GM18909 (cell line): ENCODE measurements around the gene THOC6.
"Not testable (repeated sequence)": the region's sequence is repeated elsewhere in the genome, so short reads cannot be mapped to it uniquely, and the experiment has no call there.

Experiments used
- ATAC-seq: cut with Tn5 transposase; IDR thresholded peaks from one replicate; pipeline ENCODE4 v1.9.1; 2021; ENCODE audit warnings: mild to moderate bottlenecking; ENCODE audit not compliant: unreplicated experiment, poor library complexity

Gene THOC6

GRCh38 chr16:3051009-3051408 lies 27.2 kb downstream of the THOC6 start:
- ATAC-seq, result no peak

- no peak for ATAC-seq
These were observed 27.7 kb downstream of the THOC6 start for GRCh38 chr16:3051494-3051893.

DNA sequence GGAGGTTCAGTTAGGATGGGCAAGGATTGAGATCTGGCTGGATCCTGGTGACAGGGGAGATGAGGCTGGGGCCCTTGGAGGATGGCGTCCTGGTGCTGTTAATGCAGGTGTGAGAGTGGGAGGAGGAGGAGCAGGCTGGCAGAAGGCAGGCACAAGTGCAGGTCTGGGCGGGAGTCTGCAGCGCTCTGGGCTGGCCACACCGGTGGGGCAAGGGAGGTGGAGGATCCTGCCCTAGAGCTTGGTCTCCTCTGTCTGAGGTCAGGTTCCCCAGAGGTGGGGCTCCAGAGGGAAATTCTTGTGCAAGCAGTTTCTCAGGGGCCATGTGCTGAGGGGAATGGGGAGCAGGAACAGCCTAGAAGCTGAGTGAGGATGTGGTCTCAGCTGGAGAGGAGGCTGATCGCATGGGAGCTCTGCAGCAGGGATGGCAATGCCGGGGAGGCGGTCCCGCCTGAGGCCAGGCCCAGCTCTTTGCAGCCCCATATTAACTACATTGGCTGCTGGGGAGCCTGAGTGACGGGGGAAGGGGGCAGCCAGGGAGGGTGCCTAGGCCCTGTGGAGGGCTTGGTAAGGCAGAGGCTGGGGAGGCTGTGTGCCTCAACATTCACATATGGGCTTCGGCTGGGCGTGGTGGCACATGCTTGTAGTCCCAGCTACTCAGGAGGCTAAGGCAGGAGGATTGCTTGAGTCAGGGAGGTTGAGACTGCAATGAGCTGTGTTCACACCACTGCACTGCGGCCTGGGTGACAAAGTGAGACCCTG lies 28.9 kb downstream of the THOC6 start:
- not testable (repeated sequence) for ATAC-seq

GRCh38 chr16:3053330-3053710 lies 29.5 kb downstream of the THOC6 start:
- ATAC-seq, result not testable (repeated sequence)

DNA sequence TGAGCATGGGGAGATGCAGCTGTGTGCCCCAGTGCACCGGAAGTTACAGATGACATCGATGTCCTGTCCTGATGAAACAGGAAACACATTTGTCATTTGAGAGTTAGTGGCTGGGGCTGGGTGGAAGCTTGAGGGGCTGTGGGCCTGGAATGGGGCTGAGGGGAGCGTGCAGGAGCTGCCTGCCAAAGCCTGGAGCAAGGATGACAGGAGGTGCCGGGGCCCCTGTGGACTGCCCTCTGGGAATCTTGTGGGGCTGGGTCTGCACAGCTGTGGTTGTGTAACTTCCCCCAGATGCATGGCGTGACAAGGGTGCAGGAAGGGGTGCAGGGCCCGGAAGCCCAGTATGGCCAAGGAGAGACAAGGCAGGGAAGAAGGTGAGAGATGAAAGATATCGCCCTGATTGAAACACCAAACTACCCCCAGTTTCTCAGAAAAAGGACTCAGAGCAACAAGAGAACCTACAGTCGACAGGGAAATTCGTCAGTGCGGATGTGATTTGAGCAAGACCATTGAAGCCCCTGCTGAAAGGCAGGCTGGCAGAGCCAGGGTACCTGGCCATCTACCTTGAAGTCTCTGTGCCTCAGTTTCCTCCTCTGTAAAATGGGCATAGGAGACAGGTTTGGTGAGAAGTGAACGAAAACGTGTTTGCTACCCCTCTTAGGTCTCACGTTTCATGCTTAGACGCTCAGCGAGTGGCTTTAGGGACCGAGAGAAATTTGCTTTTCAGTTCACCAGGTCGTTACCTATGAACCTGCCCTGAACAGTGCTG lies 31.3 kb downstream of the THOC6 start:
- ATAC-seq, result no peak

- ATAC-seq, result not testable (repeated sequence)
These were observed 31.9 kb downstream of the THOC6 start for GRCh38 chr16:3055734-3056115.

DNA sequence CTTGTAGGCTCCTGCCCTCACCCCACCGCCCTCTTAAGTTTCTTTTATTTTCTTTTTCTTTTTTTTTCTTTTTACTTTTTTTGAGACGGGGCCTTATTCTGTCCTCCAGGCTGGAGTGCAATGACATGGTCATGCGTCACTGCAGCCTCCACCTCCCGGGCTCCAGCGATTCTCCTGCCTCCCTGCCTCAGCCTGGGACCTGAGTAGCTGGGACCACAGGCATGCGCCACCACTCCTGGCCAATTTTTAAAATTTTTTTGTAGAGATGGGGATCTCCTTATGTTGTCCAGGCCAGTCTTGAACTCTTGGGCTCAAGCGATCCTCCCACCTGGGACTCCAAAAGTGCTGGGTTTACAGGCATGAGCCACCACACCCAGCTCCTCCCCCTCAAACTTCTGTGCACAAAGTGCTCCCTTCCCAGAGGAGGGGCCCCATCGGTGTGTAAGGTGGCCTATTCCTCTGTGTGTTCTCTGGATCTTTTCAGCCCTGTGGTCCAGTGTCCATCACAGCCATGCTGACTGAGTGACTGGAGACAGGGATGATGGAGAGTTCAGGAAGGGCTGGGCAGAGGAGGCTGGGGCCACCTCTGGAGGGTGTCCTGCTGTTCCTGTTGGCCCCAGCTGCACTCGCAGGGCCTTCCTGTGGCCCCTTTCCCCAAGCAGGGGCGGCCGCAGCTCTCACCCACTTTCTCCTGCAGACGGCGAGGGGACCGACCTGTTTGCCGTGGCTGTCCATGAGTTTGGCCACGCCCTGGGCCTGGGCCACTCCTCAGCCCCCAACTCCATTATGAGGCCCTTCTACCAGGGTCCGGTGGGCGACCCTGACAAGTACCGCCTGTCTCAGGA lies 32.7 kb downstream of the THOC6 start:
- ATAC-seq, result no peak

DNA sequence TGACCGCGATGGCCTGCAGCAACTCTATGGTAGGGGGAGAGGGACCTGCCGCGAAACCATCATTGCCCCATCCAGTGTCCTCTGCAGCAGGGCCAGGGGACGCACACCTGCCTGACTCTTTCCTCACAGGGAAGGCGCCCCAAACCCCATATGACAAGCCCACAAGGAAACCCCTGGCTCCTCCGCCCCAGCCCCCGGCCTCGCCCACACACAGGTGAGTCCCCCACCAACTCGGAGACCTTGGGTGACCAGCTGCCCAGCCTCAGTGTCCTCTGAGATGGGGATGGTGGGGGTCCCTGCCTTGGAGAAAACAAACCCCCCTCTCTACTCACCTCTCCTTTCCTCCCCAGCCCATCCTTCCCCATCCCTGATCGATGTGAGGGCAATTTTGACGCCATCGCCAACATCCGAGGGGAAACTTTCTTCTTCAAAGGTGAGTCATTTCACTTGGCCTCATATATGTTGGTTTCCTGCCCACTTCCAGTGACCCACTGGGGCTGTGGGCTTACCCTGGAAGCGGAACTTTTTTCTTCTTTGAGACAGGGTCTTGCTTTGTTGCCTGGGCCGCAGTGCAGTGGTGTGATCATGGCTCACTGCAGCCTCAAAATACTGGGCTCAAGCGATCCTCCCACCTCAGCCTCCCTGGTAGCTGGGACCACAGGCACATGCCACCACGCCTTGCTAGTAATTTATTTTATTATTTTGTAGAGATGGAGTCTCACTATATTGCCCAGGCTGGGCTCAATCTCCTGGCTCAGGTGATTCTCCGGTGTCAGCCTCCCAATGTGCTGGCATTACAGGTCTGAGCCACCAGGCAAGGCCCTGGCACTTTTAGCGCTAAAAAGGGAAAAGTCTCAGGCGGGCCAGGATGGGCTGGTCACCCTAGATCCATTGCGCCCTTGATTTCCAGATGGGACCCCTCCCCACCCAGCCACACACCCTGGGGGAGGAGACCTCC lies 33.6 kb downstream of the THOC6 start:
- no peak for ATAC-seq

DNA sequence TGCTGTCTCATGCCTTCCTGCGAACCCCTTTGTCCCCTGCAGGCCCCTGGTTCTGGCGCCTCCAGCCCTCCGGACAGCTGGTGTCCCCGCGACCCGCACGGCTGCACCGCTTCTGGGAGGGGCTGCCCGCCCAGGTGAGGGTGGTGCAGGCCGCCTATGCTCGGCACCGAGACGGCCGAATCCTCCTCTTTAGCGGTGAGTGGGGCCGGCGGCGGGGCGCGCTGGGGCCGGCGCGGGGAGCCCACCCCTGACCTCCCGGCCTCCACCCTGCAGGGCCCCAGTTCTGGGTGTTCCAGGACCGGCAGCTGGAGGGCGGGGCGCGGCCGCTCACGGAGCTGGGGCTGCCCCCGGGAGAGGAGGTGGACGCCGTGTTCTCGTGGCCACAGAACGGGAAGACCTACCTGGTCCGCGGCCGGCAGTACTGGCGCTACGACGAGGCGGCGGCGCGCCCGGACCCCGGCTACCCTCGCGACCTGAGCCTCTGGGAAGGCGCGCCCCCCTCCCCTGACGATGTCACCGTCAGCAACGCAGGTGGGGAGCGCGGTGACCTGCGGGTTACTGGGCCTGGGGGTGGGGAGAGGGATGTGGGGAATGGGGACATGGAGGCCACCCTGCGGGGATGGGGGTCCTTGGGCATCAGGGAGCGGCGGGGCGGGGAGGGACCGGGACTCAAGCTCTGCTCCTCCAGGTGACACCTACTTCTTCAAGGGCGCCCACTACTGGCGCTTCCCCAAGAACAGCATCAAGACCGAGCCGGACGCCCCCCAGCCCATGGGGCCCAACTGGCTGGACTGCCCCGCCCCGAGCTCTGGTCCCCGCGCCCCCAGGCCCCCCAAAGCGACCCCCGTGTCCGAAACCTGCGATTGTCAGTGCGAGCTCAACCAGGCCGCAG lies 34.5 kb downstream of the THOC6 start:
- ATAC-seq, result peak; percentile 13

- ATAC-seq, result peak; percentile 81
These were observed 35.3 kb downstream of the THOC6 start for GRCh38 chr16:3059041-3059722.

GRCh38 chr16:3059723-3060242 lies 35.9 kb downstream of the THOC6 start:
- ATAC-seq, result peak; percentile 2

DNA sequence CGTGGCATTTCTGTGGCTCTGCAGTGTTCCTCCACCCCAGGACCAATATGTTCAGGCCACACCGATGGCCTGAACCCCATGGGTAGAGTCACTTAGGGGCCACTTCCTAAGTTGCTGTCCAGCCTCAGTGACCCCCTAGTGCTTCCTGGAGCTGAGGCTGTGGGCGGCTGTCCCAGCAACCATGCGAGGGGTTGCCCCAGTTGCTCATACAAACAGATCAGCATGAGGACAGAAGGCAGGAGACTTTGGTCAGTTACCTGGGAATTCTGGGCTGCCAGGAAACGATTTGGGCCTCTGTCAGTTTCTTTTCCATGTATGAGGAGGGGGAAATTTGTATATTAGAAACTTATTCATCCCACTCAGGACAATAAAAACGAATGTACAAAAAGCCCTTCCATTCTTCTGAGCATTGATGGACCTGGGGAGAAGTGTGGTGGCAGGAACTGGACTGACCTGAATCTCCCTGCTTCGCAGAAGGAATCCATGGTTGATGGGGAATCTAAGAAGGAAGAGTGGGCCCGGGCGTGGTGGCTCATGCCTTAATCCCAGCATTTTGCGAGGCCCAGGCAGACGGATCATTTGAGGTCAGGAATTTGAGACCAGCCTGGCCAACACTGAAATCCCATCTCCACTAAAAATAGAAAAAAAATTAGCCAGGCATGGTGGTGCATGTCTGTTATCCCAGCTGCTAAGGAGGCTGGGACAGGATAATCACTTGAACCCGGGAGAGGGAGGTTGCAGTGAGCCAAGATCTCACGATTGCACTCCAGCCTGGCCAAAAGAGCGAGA lies 36.7 kb downstream of the THOC6 start:
- no peak for ATAC-seq

GRCh38 chr16:3062553-3062952 lies 38.7 kb downstream of the THOC6 start:
- ATAC-seq, result no peak

DNA sequence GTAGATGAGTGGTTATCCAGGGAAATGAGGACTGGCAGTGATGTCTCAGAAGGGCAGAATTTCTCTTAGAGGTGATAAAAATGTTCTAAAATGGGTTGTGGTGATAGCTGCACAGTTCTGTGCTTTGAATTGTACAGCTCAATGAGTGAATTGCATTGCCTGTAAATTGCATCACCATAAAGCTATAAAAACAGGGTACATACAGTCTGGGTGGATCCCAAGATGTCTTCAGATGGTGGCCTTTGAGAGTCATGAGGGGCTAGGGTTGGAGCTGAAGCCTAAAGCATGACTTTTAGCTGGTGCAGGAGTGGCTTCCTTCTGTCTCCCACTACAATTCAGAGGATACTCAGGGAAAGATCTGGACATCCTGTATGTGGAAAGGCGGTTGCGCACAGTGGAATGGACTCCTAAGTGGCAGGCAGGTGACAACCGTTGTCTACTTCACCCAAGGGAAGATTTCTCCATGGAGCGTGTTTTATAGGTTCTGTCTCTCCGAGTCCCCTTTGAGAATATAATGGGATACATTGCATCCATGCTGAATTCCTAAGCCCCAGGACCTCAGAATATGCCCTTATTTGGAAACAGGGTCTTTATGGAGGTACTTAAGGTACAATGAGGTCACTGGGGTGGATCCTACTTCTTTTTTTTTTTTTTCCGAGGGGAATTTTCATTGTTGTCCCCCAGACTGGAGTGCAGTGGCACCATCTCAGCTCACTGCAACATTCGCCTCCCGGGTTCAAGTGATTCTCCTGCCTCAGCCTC lies 40.0 kb downstream of the THOC6 start:
- ATAC-seq, result no peak

DNA sequence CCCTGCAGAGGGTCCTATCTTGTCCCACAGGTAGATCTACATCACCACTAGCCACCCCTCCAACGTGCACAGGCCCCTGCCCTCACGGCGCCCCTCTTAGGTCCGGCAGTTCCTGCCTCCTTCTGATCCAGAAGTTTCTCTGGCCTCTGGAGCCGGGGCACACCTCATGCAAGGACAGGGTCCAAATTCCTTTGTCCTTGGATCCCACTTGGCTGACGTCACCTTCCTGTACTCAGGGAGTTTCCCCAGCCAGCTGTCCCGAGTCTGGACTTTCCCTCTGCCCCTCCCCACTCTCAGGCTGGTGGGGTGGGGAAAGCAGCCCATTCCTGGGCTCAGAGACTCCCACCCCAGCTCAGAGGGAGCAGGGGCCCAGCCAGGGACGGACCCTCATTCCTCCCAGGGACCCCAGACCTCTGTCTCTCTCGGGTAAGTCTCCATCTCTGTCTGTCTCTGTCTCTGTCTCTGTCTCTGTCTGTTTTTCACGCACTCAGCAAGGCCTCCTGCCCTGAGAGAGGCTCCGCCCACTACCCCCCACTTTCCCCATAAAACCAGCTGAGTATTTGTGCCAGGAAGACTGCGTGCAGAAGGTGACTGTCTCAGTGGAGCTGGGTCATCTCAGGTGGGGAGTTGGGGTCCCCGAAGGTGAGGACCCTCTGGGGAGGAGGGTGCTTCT lies 41.4 kb downstream of the THOC6 start, which contains the start of gene IL32:
IL32 (plus strand) TSS at position 572 of the 673 bp plus-strand sequence. CDS start 172 bp downstream, outside the sequence.
- ATAC-seq, result no peak
